ENCODE data around the gene FAH. TPM values are rescaled to one million over a fixed set of nuclear protein-coding genes. Genes with fewer than 3 reads are reported as not detected.
A peak's percentile ranks its signal among the peaks of the same experiment; 100 is the strongest.

FAH gene
- polyA plus RNA-seq, 3 donors = 16.5 to 25.4 (median 24.0) TPM

DNA sequence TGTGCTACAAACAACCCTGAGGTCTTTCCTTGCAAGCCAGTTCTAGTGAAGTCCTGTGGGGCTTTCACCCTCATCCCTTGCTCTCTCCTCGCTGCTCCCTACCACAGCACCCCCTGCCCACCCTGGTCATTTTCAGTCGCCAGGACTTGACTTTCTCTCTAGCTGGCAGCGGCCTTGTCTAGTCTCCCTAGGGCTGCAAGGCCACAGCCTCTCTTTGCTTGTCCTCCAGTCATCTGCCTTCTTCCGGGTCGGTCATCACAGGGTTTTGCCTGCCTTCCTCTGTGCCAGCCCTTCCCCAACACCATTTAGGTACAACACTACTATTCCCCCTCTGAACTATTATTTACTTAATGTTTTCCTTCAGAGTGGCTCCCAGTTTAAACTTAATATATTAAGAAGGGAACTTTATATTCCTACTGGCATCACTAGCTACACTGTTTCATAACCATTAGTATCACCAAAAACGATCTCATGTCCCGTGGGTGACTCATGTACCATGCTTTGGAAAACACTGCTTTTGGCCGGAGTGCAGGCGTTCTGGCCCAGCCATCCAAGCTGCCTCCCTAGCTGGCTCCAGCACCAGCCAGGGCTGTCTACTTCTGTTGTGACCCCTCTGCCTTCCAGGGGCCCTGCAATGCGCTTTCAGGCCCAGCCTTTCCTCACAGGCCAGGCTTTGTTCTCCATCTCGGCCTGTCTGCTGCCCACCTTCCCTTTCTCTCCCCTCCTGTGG lies 21.4 kb downstream of the FAH start:
- H3K9me3 Mint-ChIP-seq = no peaks in the 10 kb centered on the region
- TF ChIP-seq, protein P1, sequence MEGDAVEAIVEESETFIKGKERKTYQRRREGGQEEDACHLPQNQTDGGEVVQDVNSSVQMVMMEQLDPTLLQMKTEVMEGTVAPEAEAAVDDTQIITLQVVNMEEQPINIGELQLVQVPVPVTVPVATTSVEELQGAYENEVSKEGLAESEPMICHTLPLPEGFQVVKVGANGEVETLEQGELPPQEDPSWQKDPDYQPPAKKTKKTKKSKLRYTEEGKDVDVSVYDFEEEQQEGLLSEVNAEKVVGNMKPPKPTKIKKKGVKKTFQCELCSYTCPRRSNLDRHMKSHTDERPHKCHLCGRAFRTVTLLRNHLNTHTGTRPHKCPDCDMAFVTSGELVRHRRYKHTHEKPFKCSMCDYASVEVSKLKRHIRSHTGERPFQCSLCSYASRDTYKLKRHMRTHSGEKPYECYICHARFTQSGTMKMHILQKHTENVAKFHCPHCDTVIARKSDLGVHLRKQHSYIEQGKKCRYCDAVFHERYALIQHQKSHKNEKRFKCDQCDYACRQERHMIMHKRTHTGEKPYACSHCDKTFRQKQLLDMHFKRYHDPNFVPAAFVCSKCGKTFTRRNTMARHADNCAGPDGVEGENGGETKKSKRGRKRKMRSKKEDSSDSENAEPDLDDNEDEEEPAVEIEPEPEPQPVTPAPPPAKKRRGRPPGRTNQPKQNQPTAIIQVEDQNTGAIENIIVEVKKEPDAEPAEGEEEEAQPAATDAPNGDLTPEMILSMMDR (IDR thresholded peaks at IDR 0.05) = no peak
- no peaks in the 10 kb centered on the region for H4K20me1 ChIP-seq (ENCODE audit: insufficient read depth, low read length)
- DNase-seq = no peak
- H3K4me2 ChIP-seq (replicated peaks; ENCODE audit: extremely low read depth, low read length, poor library complexity, severe bottlenecking) = no peak overlapping the region
- H3K27ac ChIP-seq (ENCODE audit: low read depth in 1 of 2, low read length in 2 of 2) = no peak overlapping the region
- peaks cover 47 to 83% of the 10 kb centered on the region in 2 donors for H3K36me3 Mint-ChIP-seq
- no peak overlapping the region for H3K4me3 ChIP-seq (replicated peaks in 1 of 3; ENCODE audit: low read depth in 2 of 3, low read length in 3 of 3)
- no peak overlapping the region for H3K9ac ChIP-seq (ENCODE audit: insufficient read depth, low read length, poor library complexity, severe bottlenecking)
- H3K27ac Mint-ChIP-seq = peak overlapping the region in 1 of 7 donors; percentile 32
- H3K27me3 Mint-ChIP-seq (ENCODE audit: low read depth in 3 of 3) = peaks cover 0 to 1% (median 0%) of the 10 kb centered on the region in 3 donors
- peaks cover 26 to 66% of the 10 kb centered on the region in 2 donors for H3K36me3 ChIP-seq (replicated peaks in 1 of 2; ENCODE audit: control insufficient read depth in 1 of 2, insufficient read depth in 2 of 2, low read length in 2 of 2)
- no peaks in the 10 kb centered on the region for H3K79me2 ChIP-seq (ENCODE audit: insufficient read depth, low read length)
- H2AFZ ChIP-seq (ENCODE audit: insufficient read depth, low read depth, low read length, poor library complexity, severe bottlenecking) = no peak overlapping the region
- H3K9me3 ChIP-seq (replicated peaks in 1 of 2; ENCODE audit: control insufficient read depth in 1 of 2, insufficient read depth in 1 of 2, low read length in 2 of 2) = no peaks in the 10 kb centered on the region
- intact Hi-C loops (cut with micrococcal nuclease) = no loop called here
- H3K27me3 ChIP-seq (ENCODE audit: control insufficient read depth in 2 of 2, insufficient read depth in 2 of 2, low read length in 2 of 2) = no peaks in the 10 kb centered on the region
- H3K4me1 Mint-ChIP-seq = peaks cover 5% of the 10 kb centered on the region
- 97% methylated on average over 11 of the region's 11 CpGs for WGBS (ENCODE audit: insufficient coverage)
- H3K4me1 ChIP-seq (ENCODE audit: control insufficient read depth in 1 of 2, insufficient read depth in 2 of 2, low read length in 2 of 2) = peaks cover 0 to 4% of the 10 kb centered on the region in 2 donors
- no peak overlapping the region for H3K4me3 Mint-ChIP-seq

DNA sequence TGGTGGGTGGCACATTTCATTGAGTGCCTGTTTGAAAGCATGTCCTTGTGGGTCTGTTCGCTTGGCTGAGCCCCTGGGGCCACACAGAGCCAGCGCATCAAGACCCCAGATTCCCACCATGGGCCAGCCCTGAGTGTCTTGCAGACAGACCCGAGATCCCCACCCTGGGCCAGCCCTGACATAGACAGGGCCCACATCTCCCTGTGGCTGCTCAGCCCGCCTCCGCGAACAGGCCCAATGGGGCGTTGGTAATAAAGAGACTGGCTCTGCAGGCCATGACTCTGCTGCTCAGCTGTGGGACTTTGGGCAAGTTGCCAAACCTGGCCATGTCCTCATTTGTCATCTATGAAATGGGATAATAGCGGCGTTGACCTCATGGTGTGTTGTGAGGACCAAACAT lies 22.6 kb downstream of the FAH start:
- Mint-ChIP-seq H3K36me3 (peaks cover 52 to 82% of the 10 kb centered on the region in 2 donors), H3K27ac (peak overlapping the region in 1 of 7 donors; percentile 25), H3K27me3 (ENCODE audit: low read depth in 3 of 3) (peaks cover 0 to 1% (median 0%) of the 10 kb centered on the region in 3 donors), H3K4me3 (no peak overlapping the region), H3K4me1 (peaks cover 5% of the 10 kb centered on the region), H3K9me3 (no peaks in the 10 kb centered on the region)
- Histone ChIP-seq H3K27me3 (ENCODE audit: control insufficient read depth in 2 of 2, insufficient read depth in 2 of 2, low read length in 2 of 2) (no peaks in the 10 kb centered on the region), H3K4me1 (ENCODE audit: control insufficient read depth in 1 of 2, insufficient read depth in 2 of 2, low read length in 2 of 2) (peaks cover 0 to 4% of the 10 kb centered on the region in 2 donors), H3K36me3 (replicated peaks in 1 of 2; ENCODE audit: control insufficient read depth in 1 of 2, insufficient read depth in 2 of 2, low read length in 2 of 2) (peaks cover 29 to 71% of the 10 kb centered on the region in 2 donors), H3K79me2 (ENCODE audit: insufficient read depth, low read length) (no peaks in the 10 kb centered on the region), H3K27ac (ENCODE audit: low read depth in 1 of 2, low read length in 2 of 2) (no peak overlapping the region), H3K4me3 (replicated peaks in 1 of 3; ENCODE audit: low read depth in 2 of 3, low read length in 3 of 3) (no peak overlapping the region), H4K20me1 (ENCODE audit: insufficient read depth, low read length) (no peaks in the 10 kb centered on the region), H3K9ac (ENCODE audit: insufficient read depth, low read length, poor library complexity, severe bottlenecking) (no peak overlapping the region), H3K4me2 (replicated peaks; ENCODE audit: extremely low read depth, low read length, poor library complexity, severe bottlenecking) (no peak overlapping the region), H2AFZ (ENCODE audit: insufficient read depth, low read depth, low read length, poor library complexity, severe bottlenecking) (no peak overlapping the region), H3K9me3 (replicated peaks in 1 of 2; ENCODE audit: control insufficient read depth in 1 of 2, insufficient read depth in 1 of 2, low read length in 2 of 2) (no peaks in the 10 kb centered on the region)
- over 99% methylated on average over 9 of the region's 9 CpGs for WGBS (ENCODE audit: insufficient coverage)
- no peak for DNase-seq
- TF ChIP-seq, protein P1 (IDR thresholded peaks at IDR 0.05) = no peak
- intact Hi-C loops (cut with micrococcal nuclease) = no loop called here
